Progenitor cell of endocrine pancreas (in vitro differentiated cells): Measurements from ENCODE around the gene CDK10. TPM values are rescaled to one million over a fixed set of nuclear protein-coding genes. Genes with fewer than 3 reads are reported as not detected.

Source experiments
- DNase-seq: peaks from one replicate; pipeline ENCODE4 v3.0.0; 2021; ENCODE audit warnings: low spot score; ENCODE audit not compliant: unreplicated experiment
- H3K27ac Mint-ChIP-seq: 2 replicates; pipeline ENCODE4 v1.8.0; 2021; ENCODE audit warnings: mild to moderate bottlenecking, moderate library complexity, mixed read lengths
- H3K27me3 Mint-ChIP-seq: 2 replicates; pipeline ENCODE4 v1.8.0; 2021; ENCODE audit warnings: mixed read lengths
- H3K36me3 Mint-ChIP-seq: 2 replicates; pipeline ENCODE4 v1.8.0; 2022; ENCODE audit warnings: mixed read lengths; ENCODE audit not compliant: insufficient read depth
- H3K4me1 Mint-ChIP-seq: 2 replicates; pipeline ENCODE4 v1.8.0; 2021; ENCODE audit warnings: low read depth, mixed read lengths
- H3K4me3 Mint-ChIP-seq: 2 replicates; pipeline ENCODE4 v1.8.0; 2021; ENCODE audit warnings: low read depth, mild to moderate bottlenecking, moderate library complexity, mixed read lengths
- H3K9me3 Mint-ChIP-seq: 2 replicates; pipeline ENCODE4 v1.8.0; 2021; ENCODE audit warnings: low read depth, mixed read lengths
- CTCF ChIP-seq: fragments of 200-600 bp; sonication (generic); IDR thresholded peaks from one replicate; pipeline ENCODE4 v1.5.0; 2021; ENCODE audit warnings: antibody characterized with exemption, mild to moderate bottlenecking; ENCODE audit not compliant: unreplicated experiment
- total RNA-seq: library from RNA; stranded (reverse); gene quantifications from 2 replicates; pipeline ENCODE4 v1.2.1, GENCODE V29; 2021

CDK10 gene
- total RNA-seq, 1 donor from 2014 or later = 192 TPM

DNA sequence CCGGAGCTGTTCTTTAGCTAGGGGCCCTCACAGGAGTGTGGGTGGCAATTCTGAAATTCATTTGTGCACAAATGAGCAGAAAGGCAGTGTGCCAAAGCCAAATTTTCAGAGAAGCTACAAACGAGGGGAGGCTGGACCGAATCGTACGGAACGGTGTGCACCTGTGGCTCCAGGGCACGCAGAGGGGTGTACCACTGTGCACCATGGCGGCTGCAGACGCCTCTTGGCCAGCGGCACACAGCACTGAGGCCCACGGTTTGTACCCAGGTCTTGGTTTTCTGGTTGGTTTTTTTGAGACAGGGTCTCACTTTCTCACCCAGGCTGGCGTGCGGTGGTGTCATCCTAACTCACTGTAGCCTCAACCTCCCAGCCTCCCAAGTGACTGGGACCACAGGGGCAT is 43.9 kb upstream of the CDK10 start:
- TF ChIP-seq CTCF = no peak
- H3K27ac Mint-ChIP-seq = no peak overlapping the region
- no peaks in the 10 kb centered on the region for H3K9me3 Mint-ChIP-seq
- H3K4me1 Mint-ChIP-seq = peaks cover 6% of the 10 kb centered on the region
- no peak for DNase-seq
- H3K27me3 Mint-ChIP-seq = no peaks in the 10 kb centered on the region
- H3K4me3 Mint-ChIP-seq = no peak overlapping the region
- H3K36me3 Mint-ChIP-seq = peaks cover 6% of the 10 kb centered on the region

DNA sequence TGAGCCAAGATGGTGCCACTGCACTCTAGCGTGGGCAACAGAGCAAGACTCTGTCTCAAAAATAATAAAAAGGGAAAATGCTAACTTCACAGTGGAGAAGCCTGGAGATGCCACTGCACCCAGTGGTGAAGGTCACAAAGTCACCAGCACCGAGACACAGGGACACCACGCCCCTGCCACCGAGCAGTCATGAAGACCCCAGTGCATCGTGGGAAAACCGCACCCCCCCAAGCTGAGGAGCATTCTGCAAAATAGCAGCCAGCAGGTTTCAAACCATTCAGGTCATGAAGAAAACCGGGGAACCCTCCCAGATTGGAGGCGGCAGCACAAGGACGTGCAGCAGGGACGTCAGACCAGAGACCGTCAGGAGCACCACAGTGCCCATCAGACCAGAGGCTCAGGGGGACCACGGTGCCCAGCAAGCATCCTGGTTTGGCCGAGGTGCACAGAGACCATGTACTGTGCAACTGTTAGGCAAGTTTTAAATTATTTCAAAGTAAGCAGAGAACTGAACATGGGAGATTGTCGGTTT is 42.7 kb upstream of the CDK10 start:
- no peak overlapping the region for H3K4me3 Mint-ChIP-seq
- no peak for DNase-seq
- peaks cover 6% of the 10 kb centered on the region for H3K36me3 Mint-ChIP-seq
- TF ChIP-seq CTCF = no peak
- H3K4me1 Mint-ChIP-seq = peaks cover 6% of the 10 kb centered on the region
- no peaks in the 10 kb centered on the region for H3K9me3 Mint-ChIP-seq
- no peak overlapping the region for H3K27ac Mint-ChIP-seq
- no peaks in the 10 kb centered on the region for H3K27me3 Mint-ChIP-seq

- Mint-ChIP-seq H3K27ac (no peak overlapping the region), H3K36me3 (peaks cover 9% of the 10 kb centered on the region), H3K9me3 (no peaks in the 10 kb centered on the region), H3K4me1 (peaks cover 6% of the 10 kb centered on the region), H3K4me3 (no peak overlapping the region), H3K27me3 (no peaks in the 10 kb centered on the region)
- no peak for TF ChIP-seq CTCF
- DNase-seq = no peak
These were observed 41.4 kb upstream of the CDK10 start for GRCh38 chr16:89645122-89645521.

GRCh38 chr16:89646270-89646669 is 40.2 kb upstream of the CDK10 start:
- no peak overlapping the region for H3K4me3 Mint-ChIP-seq
- H3K36me3 Mint-ChIP-seq = peaks cover 11% of the 10 kb centered on the region
- DNase-seq = no peak
- no peaks in the 10 kb centered on the region for H3K27me3 Mint-ChIP-seq
- no peak overlapping the region for H3K27ac Mint-ChIP-seq
- no peak for TF ChIP-seq CTCF
- H3K9me3 Mint-ChIP-seq = no peaks in the 10 kb centered on the region
- no peaks in the 10 kb centered on the region for H3K4me1 Mint-ChIP-seq

GRCh38 chr16:89646906-89647305 is 39.6 kb upstream of the CDK10 start:
- no peaks in the 10 kb centered on the region for H3K4me1 Mint-ChIP-seq
- H3K4me3 Mint-ChIP-seq = no peak overlapping the region
- H3K36me3 Mint-ChIP-seq = peaks cover 11% of the 10 kb centered on the region
- H3K9me3 Mint-ChIP-seq = no peaks in the 10 kb centered on the region
- no peak overlapping the region for H3K27ac Mint-ChIP-seq
- DNase-seq = no peak
- no peaks in the 10 kb centered on the region for H3K27me3 Mint-ChIP-seq
- TF ChIP-seq CTCF = no peak
